Measurements from ENCODE around the gene GFPT1. TPM values are rescaled to one million over a fixed set of nuclear protein-coding genes. Genes with fewer than 3 reads are reported as not detected.

The GFPT1 gene
- total RNA-seq, 1 donor from 2014 or later, result 30.0 TPM

- no peak for DNase-seq (ENCODE audit: low read depth, low spot score)
Measured at GRCh38 chr2:69383176-69383812, 3.7 kb downstream of the GFPT1 start.

GRCh38 chr2:69382547-69382946 is 4.5 kb downstream of the GFPT1 start:
- Mint-ChIP-seq H3K36me3 (ENCODE audit: low read depth) (peaks cover 5% of the 10 kb centered on the region), H3K9me3 (no peaks in the 10 kb centered on the region), H3K27me3 (ENCODE audit: low read depth) (no peaks in the 10 kb centered on the region), H3K4me3 (peak overlapping the region; percentile 5), H3K27ac (ENCODE audit: unreplicated experiment) (no peak overlapping the region), H3K4me1 (peaks cover 21% of the 10 kb centered on the region)
- DNase-seq (ENCODE audit: low read depth, low spot score), result no peak
- TF ChIP-seq CTCF (conservative IDR thresholded peaks at IDR 0.05), result no peak

More at GRCh38 chr2:69383176-69383812, 3.7 kb downstream of the GFPT1 start:
- TF ChIP-seq CTCF (conservative IDR thresholded peaks at IDR 0.05), result no peak
- peak overlapping the region; percentile 33 for H3K4me3 Mint-ChIP-seq
- peaks cover 5% of the 10 kb centered on the region for H3K36me3 Mint-ChIP-seq (ENCODE audit: low read depth)
- H3K4me1 Mint-ChIP-seq, result peaks cover 29% of the 10 kb centered on the region
- no peak overlapping the region for H3K27ac Mint-ChIP-seq (ENCODE audit: unreplicated experiment)
- no peaks in the 10 kb centered on the region for H3K27me3 Mint-ChIP-seq (ENCODE audit: low read depth)
- no peaks in the 10 kb centered on the region for H3K9me3 Mint-ChIP-seq

- Mint-ChIP-seq H3K4me3 (no peak overlapping the region), H3K4me1 (peaks cover 17% of the 10 kb centered on the region), H3K36me3 (ENCODE audit: low read depth) (peaks cover 5% of the 10 kb centered on the region), H3K27ac (ENCODE audit: unreplicated experiment) (no peak overlapping the region), H3K27me3 (ENCODE audit: low read depth) (no peaks in the 10 kb centered on the region), H3K9me3 (no peaks in the 10 kb centered on the region)
- TF ChIP-seq CTCF (conservative IDR thresholded peaks at IDR 0.05), result no peak
- DNase-seq (ENCODE audit: low read depth, low spot score), result no peak
Measured at GRCh38 chr2:69381337-69381737, 5.7 kb downstream of the GFPT1 start.

GRCh38 chr2:69380072-69380917 is 6.7 kb downstream of the GFPT1 start:
- peaks cover 14% of the 10 kb centered on the region for H3K4me1 Mint-ChIP-seq
- peaks cover 5% of the 10 kb centered on the region for H3K36me3 Mint-ChIP-seq (ENCODE audit: low read depth)
- H3K4me3 Mint-ChIP-seq, result no peak overlapping the region
- no peak for DNase-seq (ENCODE audit: low read depth, low spot score)
- H3K27me3 Mint-ChIP-seq (ENCODE audit: low read depth), result no peaks in the 10 kb centered on the region
- TF ChIP-seq CTCF (conservative IDR thresholded peaks at IDR 0.05), result no peak
- H3K27ac Mint-ChIP-seq (ENCODE audit: unreplicated experiment), result no peak overlapping the region
- H3K9me3 Mint-ChIP-seq, result no peaks in the 10 kb centered on the region

GRCh38 chr2:69376403-69376802 is 10.6 kb downstream of the GFPT1 start:
- Mint-ChIP-seq H3K27me3 (ENCODE audit: low read depth) (no peaks in the 10 kb centered on the region), H3K4me3 (no peak overlapping the region), H3K27ac (ENCODE audit: unreplicated experiment) (no peak overlapping the region), H3K4me1 (peaks cover 11% of the 10 kb centered on the region), H3K9me3 (no peaks in the 10 kb centered on the region), H3K36me3 (ENCODE audit: low read depth) (peaks cover 5% of the 10 kb centered on the region)
- TF ChIP-seq CTCF (conservative IDR thresholded peaks at IDR 0.05), result no peak
- DNase-seq (ENCODE audit: low read depth, low spot score), result no peak

All from neural crest cell (in vitro differentiated cells).